Measurements from ENCODE around the gene ENPEP.
"Not testable (repeated sequence)": the region's sequence is repeated elsewhere in the genome, so short reads cannot be mapped to it uniquely, and the experiment has no call there.

ENPEP gene

GRCh38 chr4:110520886-110521285 lies 44.9 kb downstream of the ENPEP start:
- no peak for DNase-seq (ENCODE audit: low read depth)

GRCh38 chr4:110526589-110526988 lies 50.6 kb downstream of the ENPEP start:
- DNase-seq (ENCODE audit: low read depth) = no peak

GRCh38 chr4:110527156-110527555 lies 51.2 kb downstream of the ENPEP start:
- no peak for DNase-seq (ENCODE audit: low read depth)

GRCh38 chr4:110532901-110533589 lies 57.1 kb downstream of the ENPEP start:
- DNase-seq (ENCODE audit: low read depth) = peak; percentile 24

GRCh38 chr4:110533590-110533910 lies 57.6 kb downstream of the ENPEP start:
- no peak for DNase-seq (ENCODE audit: low read depth)

- peak; percentile 85 for DNase-seq (ENCODE audit: low read depth)
Measured at GRCh38 chr4:110533940-110534339, 58.0 kb downstream of the ENPEP start.

GRCh38 chr4:110540581-110540980 lies 64.6 kb downstream of the ENPEP start:
- peak; percentile 16 for DNase-seq (ENCODE audit: low read depth)

GRCh38 chr4:110540982-110541451 lies 65.1 kb downstream of the ENPEP start:
- peak; percentile 68 for DNase-seq (ENCODE audit: low read depth)

- peak; percentile 6 for DNase-seq (ENCODE audit: low read depth)
Measured at GRCh38 chr4:110543577-110543976, 67.6 kb downstream of the ENPEP start.

GRCh38 chr4:110544594-110544993 lies 68.6 kb downstream of the ENPEP start:
- DNase-seq (ENCODE audit: low read depth) = no peak

GRCh38 chr4:110550260-110550659 lies 74.3 kb downstream of the ENPEP start:
- peak; percentile 1 for DNase-seq (ENCODE audit: low read depth)

- DNase-seq (ENCODE audit: low read depth) = no peak
Measured at GRCh38 chr4:110553197-110553596, 77.2 kb downstream of the ENPEP start.

GRCh38 chr4:110567214-110567613 lies 91.3 kb downstream of the ENPEP start:
- DNase-seq (ENCODE audit: low read depth) = no peak

- not testable (repeated sequence) for DNase-seq (ENCODE audit: low read depth)
Measured at GRCh38 chr4:110576696-110577095, 100.7 kb downstream of the ENPEP start.

- peak; percentile 40 for DNase-seq (ENCODE audit: low read depth)
Measured at GRCh38 chr4:110586131-110586850, 110.3 kb downstream of the ENPEP start.

GRCh38 chr4:110587666-110588285 lies 111.8 kb downstream of the ENPEP start:
- DNase-seq (ENCODE audit: low read depth) = no peak

GRCh38 chr4:110589297-110589696 lies 113.3 kb downstream of the ENPEP start:
- DNase-seq (ENCODE audit: low read depth) = no peak

- no peak for DNase-seq (ENCODE audit: low read depth)
Measured at GRCh38 chr4:110595583-110595982, 119.6 kb downstream of the ENPEP start.

- no peak for DNase-seq (ENCODE audit: low read depth)
Measured at GRCh38 chr4:110596431-110596830, 120.5 kb downstream of the ENPEP start.

GRCh38 chr4:110597582-110597981 lies 121.6 kb downstream of the ENPEP start:
- no peak for DNase-seq (ENCODE audit: low read depth)

- DNase-seq (ENCODE audit: low read depth) = no peak
Measured at GRCh38 chr4:110602061-110602460, 126.1 kb downstream of the ENPEP start.

GRCh38 chr4:110605077-110605476 lies 129.1 kb downstream of the ENPEP start:
- no peak for DNase-seq (ENCODE audit: low read depth)

GRCh38 chr4:110609044-110609750 lies 133.2 kb downstream of the ENPEP start:
- no peak for DNase-seq (ENCODE audit: low read depth)
